Urothelium cell line (cell line): ENCODE results near the gene ZBTB38.
A peak's percentile ranks its signal among the peaks of the same experiment; 100 is the strongest.

Experiments
- DNase-seq: peaks from one replicate; pipeline ENCODE4 v3.0.0; 2011; ENCODE audit warnings: low spot score, mixed read lengths
- FAIRE-seq: peaks from 2 replicates; lab custom pipeline; 2011; peaks lifted over from hg19 to GRCh38; lab: Jason Lieb, UNC

Gene ZBTB38, protein sequence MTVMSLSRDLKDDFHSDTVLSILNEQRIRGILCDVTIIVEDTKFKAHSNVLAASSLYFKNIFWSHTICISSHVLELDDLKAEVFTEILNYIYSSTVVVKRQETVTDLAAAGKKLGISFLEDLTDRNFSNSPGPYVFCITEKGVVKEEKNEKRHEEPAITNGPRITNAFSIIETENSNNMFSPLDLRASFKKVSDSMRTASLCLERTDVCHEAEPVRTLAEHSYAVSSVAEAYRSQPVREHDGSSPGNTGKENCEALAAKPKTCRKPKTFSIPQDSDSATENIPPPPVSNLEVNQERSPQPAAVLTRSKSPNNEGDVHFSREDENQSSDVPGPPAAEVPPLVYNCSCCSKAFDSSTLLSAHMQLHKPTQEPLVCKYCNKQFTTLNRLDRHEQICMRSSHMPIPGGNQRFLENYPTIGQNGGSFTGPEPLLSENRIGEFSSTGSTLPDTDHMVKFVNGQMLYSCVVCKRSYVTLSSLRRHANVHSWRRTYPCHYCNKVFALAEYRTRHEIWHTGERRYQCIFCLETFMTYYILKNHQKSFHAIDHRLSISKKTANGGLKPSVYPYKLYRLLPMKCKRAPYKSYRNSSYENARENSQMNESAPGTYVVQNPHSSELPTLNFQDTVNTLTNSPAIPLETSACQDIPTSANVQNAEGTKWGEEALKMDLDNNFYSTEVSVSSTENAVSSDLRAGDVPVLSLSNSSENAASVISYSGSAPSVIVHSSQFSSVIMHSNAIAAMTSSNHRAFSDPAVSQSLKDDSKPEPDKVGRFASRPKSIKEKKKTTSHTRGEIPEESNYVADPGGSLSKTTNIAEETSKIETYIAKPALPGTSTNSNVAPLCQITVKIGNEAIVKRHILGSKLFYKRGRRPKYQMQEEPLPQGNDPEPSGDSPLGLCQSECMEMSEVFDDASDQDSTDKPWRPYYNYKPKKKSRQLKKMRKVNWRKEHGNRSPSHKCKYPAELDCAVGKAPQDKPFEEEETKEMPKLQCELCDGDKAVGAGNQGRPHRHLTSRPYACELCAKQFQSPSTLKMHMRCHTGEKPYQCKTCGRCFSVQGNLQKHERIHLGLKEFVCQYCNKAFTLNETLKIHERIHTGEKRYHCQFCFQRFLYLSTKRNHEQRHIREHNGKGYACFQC (N-terminal part only)

GRCh38 chr3:141368062-141368924 lies at the start of gene ZBTB38:
TSS of gene ZBTB38 (plus strand) at chr3:141368504. CDS start at chr3:141442389, 73,885 bp downstream.
- FAIRE-seq: no peak
- peak; percentile 87 for DNase-seq

DNA sequence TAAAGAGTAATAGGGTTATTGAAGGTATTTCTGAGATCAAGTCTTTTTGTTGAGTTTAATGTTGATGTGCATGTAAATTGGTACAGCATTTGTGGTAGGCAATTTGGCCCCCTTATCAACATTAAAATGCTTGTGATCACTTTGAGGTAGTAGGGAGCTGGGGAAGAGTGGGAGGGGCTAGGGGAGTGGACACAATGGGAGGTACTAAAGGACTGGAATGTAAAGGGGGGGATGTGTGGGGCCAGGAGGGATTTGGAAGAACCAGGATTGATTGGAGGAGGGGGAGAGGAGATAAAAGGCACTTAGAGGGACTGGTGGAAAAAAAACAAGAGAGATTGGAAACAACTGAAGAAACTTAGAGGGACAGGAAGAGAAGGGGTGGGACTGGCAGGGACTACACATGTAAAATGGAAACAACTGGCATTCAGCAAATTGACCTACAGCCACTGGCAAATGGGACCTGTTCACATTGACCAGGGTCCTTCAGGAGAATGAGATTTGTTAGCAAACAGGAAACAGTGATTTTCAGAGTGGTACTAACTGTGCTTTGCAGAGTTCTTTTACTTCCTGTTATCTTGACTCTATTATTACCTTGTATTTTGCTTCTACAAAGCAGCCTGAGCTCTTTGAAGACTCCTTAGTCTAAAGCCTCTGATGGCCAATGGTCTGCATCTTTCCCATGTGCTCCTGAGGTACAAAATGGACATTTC lies 47.8 kb upstream of the ZBTB38 start:
- no peak for FAIRE-seq
- no peak for DNase-seq

- no peak for FAIRE-seq
These were observed 47.2 kb upstream of the ZBTB38 start for GRCh38 chr3:141321109-141321497.

GRCh38 chr3:141323936-141324704 lies 44.2 kb upstream of the ZBTB38 start:
- FAIRE-seq: no peak

More at GRCh38 chr3:141321109-141321497, 47.2 kb upstream of the ZBTB38 start:
- no peak for DNase-seq

GRCh38 chr3:141326123-141326522 lies 42.2 kb upstream of the ZBTB38 start:
- DNase-seq: no peak
- no peak for FAIRE-seq

More at GRCh38 chr3:141323936-141324704, 44.2 kb upstream of the ZBTB38 start:
- no peak for DNase-seq

GRCh38 chr3:141326626-141327025 lies 41.7 kb upstream of the ZBTB38 start:
- FAIRE-seq (no peak), DNase-seq (no peak)

GRCh38 chr3:141328286-141329166 lies 39.8 kb upstream of the ZBTB38 start:
- FAIRE-seq (no peak), DNase-seq (no peak)

- FAIRE-seq: no peak
- no peak for DNase-seq
These were observed 38.1 kb upstream of the ZBTB38 start for GRCh38 chr3:141330235-141330634.

GRCh38 chr3:141330718-141331376 lies 37.5 kb upstream of the ZBTB38 start:
- no peak for FAIRE-seq
- DNase-seq: no peak

DNA sequence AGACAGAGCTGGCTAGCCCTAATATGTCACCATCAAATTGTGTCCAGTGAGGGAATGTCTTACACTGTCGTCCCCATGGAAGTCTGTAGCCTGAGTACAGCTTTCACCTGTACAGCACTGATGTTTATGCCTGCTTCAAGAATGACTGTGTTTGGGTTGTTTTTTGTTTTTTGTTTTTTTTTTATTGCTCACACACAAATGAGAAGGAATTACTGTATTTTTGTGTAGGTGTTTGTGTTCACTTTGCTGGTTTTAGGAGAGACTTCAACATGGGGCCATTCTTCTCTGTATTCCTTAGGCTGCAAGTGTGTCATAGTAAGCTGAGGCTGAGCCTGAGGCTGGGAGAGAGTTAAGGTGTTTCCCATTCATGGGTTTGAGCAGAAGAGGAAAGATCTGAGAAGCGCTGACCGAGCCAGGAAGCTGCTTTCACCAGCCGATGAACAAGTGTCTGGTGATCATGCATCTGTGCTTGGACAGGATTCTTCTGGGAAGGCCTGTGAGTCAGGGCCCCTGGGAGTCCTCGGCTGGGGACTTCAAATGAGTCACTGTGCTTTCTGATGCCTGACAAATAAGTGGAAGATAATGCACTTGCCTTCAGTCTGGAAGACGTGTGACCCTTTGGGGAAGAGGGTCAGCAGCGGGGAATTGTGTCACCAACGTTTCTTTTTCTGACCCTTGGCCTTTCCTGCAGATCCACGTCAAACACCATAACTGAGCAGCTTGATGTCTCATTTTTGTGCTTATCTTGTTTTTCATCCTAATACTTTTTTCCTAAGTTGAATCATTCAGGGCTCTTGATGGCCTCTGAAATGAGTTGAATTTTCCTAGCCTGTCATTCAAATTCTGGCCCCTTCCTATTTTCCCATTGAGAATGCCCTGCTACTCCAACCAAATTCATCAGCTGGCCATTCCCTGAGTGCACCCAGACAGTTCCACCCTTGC lies 36.7 kb upstream of the ZBTB38 start:
- FAIRE-seq (no peak), DNase-seq (peak; percentile 81)

- FAIRE-seq (no peak), DNase-seq (no peak)
These were observed 35.9 kb upstream of the ZBTB38 start for GRCh38 chr3:141332416-141332815.

DNA sequence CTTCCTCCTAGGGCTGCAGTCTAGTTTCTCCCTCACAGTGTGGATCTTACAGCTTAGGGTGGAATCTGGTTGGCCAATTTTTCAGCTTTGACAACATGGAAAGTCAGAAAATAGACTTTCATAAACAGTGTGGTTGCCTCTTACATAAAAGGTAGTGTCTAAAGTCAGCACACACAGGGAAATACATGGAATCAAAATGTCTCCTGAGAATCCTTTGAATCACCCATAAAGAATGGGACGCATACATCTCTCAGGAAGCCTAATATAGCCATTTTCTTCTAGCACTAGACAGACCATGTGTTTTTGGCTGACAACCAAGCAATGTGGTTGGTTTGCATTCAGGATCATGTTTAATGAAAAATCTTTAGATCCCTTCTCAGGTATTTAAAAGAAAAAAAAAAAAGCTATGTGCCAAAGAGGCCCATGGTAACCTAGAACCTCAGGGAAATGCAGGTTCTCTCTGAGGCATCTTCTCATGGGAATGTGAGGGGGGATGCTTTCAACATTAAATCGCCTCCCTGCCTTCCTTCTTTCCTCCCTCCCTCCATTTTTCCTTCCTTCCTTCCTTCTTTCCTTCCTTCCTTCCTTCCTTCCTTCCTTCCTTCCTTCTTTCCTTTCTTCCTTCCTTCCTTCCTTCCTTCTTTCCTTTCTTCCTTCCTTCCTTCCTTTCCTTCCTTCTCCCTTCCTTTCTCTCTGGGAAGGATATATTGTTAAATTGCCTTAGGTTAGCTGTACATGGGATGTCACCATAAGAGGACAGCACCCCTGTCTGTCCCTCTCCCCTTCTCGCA lies 34.3 kb upstream of the ZBTB38 start:
- FAIRE-seq (no peak), DNase-seq (no peak)

- FAIRE-seq: no peak
- no peak for DNase-seq
These were observed 33.6 kb upstream of the ZBTB38 start for GRCh38 chr3:141334627-141335250.

DNA sequence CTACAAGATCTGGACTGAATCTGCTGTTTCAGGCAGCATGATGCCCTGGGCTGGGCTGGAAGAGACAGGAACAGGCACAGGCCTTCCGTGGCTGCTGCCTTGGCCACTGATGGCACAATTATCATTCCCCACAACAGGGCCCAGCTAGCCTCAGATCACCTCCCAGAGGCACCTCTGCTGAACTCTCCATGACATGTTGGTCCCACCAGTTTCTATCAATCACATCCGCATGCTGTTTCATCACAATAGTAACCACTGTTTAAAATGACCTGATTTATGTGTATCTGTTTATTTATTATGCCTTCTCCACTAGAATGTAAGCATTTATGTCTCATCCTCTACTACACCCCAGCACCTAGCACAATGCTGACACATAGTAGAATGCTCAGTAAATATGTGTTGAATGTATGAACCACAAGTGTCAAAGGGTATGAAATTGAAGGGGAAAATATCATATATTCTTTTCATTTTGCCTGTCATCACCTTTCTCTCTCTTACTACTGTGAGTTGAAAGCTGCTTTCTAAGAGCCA lies 32.7 kb upstream of the ZBTB38 start:
- DNase-seq (no peak), FAIRE-seq (no peak)
